Kidney glomerular epithelial cell (primary cell): ENCODE measurements around the gene GAREM1.
"Not testable (repeated sequence)": the region's sequence is repeated elsewhere in the genome, so short reads cannot be mapped to it uniquely, and the experiment has no call there.

ENCODE experiments used
- DNase-seq: peaks from one replicate; lab custom pipeline; 2025; lab: John Stamatoyannopoulos, UW

Gene GAREM1

DNA sequence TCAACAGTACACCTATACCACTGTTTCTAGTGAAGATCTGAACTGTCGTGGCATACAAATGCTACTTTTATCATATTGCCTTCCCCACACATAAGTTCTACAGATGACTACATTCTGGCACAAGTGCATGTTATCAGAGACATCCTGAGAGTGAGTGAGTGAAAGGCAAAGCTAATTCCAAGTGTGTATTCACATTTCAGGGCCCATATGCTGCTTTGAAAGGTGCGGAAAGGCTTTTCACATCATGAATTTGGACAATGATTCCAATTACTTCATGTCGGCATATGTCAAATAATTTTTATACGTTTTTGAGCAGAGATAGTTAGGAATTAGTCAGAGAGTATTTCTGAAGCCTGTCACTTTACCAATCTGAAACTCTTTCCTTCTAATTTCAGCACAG is 101.7 kb downstream of the GAREM1 start:
- no peak for DNase-seq

DNA sequence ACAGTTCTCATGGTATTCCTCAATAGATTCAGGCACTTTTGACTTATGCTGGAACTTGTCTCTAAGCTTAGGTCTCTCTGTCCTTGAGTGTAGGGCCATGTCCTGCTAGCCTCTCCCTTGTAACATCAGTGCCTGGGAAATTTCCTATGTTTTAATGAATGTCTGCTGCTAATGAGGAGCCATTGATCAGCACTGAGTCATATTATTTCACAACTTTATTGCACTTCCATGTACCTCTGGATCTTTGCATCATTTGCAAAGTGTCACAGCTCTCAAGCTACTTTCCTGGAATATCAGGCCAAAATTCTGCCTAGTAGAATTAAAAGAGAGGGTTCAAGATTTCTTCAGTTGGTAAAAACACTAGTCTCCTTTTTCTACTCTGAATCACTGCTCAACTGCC is 102.5 kb downstream of the GAREM1 start:
- peak; percentile 12 for DNase-seq

DNA sequence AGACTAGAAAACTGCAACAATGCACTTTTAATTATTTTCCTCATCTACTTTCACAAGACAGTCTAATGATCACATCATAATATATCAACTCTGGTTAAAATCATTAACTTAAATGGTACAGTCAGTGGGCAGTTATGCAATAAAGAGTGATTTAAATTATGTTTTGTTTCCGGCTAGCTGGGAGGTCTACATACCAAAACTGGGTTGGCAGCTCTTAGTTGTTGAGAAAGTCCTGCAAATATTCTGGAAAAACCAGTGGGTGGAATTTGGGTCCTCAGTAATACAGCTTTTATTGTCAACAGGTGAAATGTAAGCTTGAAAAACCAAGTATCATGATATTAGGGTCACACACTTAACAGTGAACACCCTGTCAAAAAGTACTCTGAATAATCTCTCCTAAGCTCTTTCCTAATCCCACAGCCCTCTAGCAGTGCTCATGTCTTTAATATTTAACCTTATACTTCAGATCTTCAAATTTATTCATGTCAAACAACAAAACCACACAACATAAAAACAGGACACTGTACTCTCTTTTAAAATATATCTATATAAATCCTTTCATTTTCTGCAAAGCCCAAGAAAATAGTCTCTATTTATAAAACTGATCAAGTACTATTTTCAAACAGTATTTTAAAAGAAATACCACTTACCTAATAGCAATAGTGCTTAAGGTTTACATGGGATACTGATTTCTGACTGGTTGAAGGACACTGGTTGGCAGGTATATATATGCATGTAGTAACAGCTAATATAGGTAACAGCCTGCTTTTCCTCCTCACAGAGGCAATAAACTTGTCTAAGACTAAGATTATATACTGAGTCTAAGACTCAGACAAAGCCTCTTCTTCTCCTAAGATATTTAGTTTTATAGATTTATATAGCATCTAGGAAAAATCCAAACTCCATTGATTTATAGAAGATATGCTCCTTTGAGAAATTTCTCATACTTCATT is 103.8 kb downstream of the GAREM1 start:
- DNase-seq, result peak; percentile 83

DNA sequence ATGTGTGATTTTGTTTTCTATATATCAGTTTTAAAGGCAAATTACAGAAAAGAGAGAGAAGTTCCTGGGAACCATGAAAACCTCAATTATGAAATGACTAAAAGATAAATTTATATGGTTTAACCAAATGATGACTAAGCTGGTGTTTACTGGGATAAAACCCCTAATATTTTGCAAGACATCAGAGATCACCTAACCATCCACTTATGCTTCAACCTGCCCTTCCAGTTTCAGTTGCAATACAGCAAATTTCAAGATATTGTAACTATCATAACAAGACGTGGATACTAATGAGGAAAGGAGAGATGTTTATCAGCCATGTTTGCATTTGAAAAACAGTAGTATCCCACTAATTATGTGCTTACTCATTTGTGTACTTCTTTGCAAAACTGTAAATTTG is 108.2 kb downstream of the GAREM1 start:
- DNase-seq, result no peak

DNA sequence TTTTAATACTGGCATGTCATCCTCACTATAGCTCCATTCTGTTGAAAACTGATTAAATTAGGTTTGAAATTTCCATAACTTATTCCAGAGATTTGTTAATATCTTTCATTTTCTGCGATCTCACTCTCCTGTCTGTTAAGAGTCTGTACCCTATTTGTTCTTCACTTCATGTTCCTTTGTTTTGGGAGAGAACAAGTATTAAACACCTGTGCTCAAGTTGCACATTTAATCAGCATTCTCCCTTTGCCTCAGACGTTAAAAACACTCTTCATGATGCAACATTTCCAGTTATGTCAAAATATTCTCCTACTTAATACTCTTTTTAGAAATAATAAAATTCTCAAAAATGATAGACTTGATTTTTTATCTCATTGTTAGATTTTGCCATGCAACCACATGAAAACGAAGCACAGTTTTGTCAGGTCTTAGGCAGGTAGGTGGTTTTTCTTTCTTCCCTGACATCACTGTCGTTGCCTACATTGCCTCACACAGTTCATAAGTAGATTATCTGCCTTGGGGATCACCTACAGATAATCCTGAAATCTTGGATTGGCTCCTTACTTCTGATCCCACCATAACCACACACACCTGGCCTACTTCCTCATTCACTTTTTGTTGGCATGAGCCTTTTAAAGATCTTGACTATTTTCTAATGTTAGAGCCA is 109.9 kb downstream of the GAREM1 start:
- DNase-seq, result no peak

DNA sequence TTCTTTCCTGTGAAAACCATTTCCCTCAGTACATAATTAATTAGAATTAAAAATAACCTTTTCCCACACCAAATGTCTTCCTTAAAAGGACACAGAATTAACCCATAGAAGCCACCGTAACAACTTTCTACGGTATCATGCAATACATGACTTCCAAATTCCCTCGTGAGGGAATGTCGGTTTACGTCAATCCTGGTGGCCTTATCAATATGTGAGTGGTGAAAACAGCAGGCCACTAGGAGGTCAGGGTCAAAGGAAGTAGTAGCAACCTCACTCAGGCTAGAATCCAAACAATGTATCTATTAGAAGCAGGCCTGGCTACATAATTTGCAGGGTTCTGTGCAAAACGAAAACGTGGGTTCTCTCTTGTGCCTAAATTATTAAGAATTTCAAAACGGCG is 112.2 kb downstream of the GAREM1 start:
- no peak for DNase-seq

DNA sequence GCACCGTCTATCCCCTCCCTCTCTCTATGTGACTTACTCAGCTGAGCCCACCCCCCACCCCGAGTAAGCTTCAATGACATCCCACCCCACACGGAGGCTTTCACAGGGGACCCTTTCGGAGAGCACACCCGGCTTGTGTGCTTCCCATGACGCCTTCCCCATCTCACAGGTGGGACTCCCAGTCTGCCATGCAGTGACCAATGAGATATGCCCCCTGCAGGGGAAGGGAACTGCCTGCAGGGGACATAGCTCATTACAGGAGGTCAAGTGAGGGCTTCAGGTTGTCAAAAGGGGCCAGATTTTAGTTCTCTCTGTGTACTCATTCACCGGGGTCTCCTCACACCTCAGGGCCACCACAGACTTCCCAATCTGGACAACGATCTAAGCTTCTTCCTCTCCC is 112.6 kb downstream of the GAREM1 start:
- DNase-seq, result no peak

DNA sequence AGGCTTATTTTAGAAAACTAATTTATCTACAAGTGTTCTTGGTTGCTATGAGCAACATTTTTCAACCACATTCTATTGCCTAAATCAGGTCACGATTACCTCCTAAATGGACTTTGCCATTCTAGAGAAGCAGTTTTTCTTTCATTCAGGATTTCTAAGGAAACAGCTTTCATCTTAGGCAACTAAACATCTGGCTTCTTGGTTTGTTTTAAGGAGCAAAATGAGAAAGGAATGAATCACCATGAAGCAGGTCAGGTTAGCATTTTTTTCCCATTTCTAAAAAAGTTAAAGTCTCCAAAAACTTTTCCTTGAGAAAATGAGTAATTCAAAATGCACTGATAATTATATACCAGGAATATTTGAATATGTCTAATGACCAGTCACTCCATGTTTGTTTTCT is 114.8 kb downstream of the GAREM1 start:
- no peak for DNase-seq

DNA sequence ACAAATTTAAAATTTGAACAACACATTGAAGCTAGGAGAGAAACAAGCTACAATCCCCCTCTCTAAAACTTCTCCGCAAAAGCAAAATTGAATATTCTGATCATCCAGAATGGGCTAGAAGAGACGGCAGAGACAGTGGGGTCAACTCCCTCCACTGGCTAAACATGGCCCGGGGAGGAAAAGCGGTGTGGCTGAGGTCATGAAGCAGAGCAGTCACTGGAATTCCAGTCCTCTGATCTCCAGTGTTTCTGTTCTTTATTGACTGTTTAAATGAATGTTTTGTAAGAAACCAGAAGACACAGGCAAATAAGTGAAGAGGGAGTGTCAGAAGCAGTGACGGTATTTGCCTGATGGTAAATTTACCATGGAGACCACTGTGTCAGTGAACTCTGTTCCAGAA is 116.2 kb downstream of the GAREM1 start:
- DNase-seq, result no peak

DNA sequence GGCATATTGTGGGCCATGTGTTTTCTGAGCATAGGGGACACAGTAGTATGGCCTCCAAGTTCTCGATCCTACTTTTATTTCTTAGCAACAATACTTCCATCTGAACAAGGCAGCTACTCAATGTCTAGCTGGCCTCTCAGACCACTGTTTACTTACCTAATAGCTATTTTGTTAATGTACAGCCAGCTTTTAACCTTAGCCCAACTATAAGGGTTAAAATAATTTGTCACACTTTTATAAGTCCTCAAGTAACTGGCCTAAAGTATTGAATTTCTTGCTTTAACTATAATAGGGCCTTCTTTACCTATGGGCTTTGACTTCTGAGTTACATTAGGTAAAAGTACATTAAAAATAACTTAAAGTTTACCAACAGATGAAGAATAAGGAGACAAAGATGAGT is 117.4 kb downstream of the GAREM1 start:
- no peak for DNase-seq

DNA sequence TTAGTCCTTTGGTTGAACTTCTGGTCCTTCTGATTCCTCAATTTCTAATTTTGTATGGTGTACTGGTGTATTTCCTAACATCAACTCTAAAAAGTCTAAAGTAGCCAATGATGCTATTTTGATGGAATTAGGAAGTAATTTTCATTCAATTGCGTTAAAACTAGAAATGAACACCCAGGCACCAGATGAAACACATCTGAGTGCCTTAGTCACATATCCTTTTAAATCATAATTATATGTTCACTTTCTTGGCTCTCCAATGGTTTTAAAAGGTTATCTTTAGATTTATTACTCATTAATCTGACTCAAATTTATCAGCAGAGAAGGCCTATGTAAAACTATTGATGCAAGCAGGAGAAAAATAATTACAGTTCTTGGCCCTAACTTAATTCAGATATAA is 119.7 kb downstream of the GAREM1 start:
- DNase-seq, result peak; percentile 23

DNA sequence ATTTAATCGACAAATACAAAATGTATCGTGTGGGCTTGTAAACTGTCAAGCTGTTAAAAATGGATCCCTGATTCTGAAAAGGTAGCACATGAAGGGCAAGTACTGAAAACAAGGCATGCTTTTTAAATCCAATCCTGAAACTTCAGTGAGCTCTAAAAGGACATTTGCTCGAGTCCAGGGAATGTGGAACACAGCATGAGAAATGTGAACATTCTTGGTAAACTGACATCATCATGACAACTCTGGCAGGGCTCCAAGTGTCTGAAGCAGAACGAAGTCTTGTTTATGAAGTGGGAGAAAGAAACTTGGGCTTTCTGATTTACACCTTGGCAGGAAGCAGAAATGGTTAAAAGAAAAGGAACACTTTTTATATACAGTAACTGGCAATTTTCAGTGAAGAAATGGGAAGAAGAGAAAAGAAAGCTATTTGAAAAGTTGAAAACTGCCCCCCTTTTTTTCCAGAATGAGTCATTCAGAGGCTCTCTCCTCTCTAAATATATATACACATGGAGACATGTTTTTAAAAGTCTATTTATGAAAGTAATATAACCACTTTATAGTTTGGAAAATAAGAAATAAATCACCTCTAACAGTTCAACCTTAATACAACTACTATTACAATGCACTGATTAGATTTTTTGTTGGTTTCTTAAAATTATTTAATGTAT is 120.8 kb downstream of the GAREM1 start:
- peak; percentile 97 for DNase-seq

DNA sequence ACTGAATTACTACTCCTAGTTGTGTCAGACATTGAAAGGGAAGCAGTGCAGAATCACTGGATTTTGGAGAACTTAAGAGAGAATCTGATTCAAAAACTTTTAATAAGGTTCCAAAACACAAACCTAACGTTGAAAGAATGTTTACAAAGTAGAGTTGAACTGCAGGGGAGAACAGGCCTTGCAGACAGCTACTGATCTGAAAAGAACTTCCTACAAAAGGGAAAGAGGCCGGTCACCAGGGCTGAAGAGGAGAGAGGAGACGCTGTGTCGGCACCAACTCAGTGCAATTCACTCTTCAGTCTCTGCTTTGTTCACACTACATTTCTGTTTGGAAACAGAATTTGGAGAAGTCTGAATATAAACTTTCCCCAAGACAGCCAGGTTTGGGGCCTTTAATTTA is 124.0 kb downstream of the GAREM1 start:
- peak; percentile 18 for DNase-seq

DNA sequence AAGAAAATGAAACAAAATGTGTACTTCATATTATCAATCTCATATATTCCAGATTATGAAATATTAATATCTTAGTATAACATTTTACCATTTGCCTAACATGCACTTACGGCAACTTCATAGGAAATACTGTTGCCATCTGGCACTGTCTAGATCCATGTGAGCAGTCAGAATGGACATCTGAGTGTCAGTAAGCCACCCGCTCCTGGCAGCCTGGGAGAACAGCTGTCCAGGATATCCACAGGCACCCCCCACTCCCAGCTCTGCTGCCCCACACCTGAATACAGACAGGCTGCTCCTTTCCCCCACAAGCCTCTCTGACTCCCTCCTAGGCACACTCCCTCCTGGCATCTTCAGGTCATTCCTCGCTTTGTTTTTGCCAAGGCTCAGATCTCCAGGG is 127.0 kb downstream of the GAREM1 start:
- no peak for DNase-seq

DNA sequence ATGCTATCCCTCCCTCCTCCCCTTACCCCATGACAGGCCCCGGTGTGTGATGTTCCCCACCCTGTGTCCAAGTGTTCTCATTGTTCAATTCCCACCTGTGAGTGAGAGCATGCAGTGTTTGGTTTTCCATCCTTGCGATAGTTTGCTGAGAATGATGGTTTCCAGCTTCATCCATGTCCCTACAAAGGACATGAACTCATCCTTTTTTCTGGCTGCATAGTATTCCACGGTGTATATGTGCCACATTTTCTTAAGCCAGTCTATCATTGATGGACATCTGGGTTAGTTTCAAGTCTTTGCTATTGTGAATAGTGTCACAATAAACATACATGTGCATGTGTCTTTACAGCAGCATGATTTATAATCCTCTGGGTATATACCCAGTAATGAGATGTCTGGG is 129.6 kb downstream of the GAREM1 start:
- DNase-seq, result not testable (repeated sequence)

DNA sequence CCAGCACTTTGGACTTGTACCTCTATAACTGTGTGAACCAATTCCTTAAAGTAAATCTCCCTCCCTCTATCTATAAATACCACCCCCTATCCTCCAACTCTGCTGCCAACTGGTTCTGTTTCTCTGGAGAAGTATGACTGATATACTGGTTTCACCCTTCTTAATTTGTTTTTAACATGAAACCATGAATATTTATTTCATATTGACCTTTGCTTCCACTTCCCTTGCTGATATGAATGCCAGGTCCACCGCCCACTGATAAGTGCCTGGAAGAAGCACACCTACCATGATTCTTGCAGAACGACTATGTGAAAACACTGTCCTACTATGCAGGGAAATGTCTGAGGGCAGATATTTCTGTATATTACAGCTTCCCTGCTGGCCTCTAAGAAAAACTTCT is 131.6 kb downstream of the GAREM1 start:
- DNase-seq, result no peak

DNA sequence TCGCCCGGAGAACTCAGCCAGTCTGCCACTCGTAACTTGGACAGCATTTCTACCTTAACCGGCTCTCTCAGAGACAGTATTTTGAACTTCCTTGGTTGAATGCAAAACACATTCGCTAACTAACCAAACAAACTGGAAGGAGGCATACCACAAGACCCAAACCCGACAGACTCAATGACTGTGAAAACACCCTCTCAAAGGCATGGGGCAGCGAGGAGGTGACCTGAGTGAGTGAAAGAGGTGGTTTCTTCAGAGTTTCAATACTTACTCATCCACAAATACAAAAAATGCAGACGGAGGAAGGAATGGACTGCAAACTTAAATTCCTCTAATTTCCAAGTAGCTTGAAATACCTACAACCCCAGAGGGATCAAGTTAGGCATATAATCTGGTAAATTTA is 132.9 kb downstream of the GAREM1 start:
- DNase-seq, result no peak

DNA sequence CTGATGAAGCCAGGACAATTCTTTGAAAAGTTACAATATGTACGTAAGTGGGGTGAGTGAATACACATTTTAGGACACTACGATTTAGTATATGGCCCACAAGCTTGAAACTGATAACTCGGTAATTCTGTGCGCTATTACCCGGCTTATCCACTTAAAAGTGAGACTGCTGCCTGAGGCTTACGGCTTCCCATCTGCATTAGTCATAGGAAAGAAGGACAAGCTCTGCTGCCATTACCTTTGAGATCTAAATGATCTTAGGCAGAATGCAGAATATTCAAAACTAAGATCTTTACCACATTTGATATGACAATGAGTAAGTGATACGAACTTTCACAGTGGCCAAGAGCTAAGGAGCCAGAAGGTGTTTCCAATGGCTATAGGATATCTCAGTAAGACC is 133.3 kb downstream of the GAREM1 start:
- DNase-seq, result no peak

DNA sequence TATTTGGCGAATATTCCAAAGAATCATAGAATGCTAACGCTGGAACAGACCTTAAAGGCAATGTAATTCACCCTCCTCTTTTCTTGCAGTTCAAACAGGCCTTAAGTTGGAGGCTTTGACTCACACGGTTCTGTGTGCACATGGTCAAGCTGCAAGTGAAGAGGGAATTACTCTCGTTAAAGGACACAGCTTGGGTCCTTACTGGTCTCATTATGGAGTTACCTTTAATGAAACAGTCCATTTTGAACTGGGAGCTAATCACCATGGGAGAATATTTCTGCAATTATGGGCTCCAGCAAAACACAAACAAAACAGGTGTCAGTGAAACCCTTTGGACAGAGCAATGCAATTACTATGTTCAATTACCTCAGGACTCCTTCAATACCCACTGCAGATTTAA is 135.5 kb downstream of the GAREM1 start:
- DNase-seq, result no peak

DNA sequence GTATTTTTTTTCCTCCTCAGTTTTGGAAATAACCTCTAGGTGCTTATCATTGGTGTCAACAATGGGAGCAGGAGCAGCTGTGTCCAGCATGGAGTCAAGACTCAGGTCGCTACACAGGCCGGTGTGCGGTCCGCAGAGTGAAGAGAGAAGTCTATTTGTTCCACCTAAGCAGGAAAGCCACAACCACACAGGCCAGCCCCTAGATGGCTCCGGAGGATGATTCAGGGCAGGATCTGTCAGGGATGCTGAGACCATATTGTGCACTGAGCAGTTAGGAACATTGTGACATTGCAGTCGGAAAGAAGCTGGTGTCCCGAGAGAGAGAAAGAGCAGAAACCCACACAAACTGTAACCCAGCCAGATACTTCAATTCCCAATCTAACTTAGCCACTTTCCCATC is 136.9 kb downstream of the GAREM1 start:
- DNase-seq, result no peak

DNA sequence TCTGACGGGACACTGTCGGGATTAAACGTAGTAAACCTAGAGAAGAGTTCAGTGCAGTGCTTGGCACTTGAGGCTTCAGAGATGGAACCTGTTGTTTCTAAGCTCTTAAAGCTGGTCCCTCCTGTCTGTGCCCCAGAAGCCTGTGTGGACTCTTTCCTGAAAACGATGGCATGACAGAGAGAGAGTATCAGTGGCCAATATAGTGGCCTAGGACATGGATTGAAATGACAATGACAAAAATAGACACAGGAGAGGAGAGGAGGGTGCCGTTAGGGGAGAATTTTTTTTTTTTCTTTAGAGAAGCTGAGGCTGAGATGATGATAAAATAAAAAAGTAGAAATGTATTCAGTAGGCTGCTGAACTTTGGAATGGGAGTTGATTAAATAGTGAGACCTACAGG is 138.0 kb downstream of the GAREM1 start:
- no peak for DNase-seq

DNA sequence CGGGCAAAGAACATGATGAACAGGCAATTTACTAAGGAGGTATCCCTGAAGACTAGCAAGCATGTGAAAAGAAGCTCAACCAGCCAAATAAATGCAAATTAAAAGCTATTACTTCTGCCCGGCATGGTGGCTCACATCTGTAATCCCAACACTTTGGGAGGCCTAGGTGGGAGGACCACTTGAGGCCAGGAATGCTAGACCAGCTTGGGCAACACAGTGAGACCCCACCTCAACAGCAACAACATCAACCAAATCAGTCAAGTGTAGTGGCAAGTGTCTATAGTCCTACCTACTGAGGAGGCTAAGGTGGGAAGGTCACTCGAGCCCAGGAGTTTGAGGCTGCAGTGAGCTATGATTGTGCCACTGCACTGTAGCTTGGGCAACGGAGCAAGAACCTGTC is 141.7 kb downstream of the GAREM1 start:
- DNase-seq, result no peak

DNA sequence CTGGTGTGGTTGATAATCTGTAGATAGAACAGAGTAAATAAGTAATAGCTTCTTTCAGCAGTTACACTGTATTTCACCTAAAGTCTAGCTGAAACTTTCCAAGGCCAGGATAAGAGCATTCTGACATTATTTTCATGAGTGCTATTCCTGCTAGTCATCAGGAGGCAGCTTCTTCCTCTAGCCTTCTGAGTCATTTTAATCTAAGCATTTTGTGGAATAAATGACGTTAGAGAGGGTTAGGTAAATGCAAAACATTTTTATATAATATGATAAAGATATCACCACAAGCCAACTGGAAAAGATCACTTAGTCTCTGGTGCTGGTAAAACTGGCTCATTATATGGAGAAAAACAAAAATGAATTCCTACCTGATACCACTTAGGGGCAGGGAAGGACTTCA is 142.3 kb downstream of the GAREM1 start:
- DNase-seq, result peak; percentile 20
